Peyer's patch (tissue), 4 donors: Measurements from ENCODE around the gene HABP2.

Experiments used
- POLR2A ChIP-seq, 2 donors: fragments of 450-650 bp; IDR thresholded peaks; one replicate each; pipeline ENCODE4 v1.5.1; 2017; ENCODE audit warnings: antibody characterized with exemption in 2 of 2, mild to moderate bottlenecking in 2 of 2, moderate library complexity in 2 of 2
- TF ChIP-seq, protein P1 (sequence below), 6 experiments: fragments of 450-650 bp in 4 of 6; fragments of 200-600 bp in 2 of 6; sonication (generic) in 1 of 6; IDR thresholded peaks; one replicate each; pipeline ENCODE4 v1.5.1; 2017 to 2019; ENCODE audit warnings: antibody characterized with exemption in 6 of 6, mild to moderate bottlenecking in 3 of 6, moderate library complexity in 1 of 6

DNA sequence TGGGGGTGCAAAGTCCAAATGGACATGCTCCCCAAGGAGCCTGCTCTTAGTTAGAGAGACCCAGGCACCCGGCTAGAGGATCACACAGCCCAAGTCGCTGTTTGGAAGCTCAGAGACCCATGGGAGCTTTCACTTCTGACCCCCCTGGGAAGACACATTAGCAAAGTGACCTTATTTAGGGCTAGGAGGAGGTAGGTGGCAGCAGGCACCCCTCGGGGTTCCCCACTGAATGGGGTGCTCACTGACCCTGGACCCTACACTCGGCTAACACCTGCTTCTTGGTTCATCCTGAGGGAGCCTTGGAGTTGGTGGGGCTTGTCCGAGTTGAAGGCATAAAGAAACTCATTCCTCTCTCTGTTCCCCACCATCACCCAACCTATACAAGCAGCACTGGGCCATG, 27.1 kb upstream of the HABP2 start:
- TF ChIP-seq, protein P1, sequence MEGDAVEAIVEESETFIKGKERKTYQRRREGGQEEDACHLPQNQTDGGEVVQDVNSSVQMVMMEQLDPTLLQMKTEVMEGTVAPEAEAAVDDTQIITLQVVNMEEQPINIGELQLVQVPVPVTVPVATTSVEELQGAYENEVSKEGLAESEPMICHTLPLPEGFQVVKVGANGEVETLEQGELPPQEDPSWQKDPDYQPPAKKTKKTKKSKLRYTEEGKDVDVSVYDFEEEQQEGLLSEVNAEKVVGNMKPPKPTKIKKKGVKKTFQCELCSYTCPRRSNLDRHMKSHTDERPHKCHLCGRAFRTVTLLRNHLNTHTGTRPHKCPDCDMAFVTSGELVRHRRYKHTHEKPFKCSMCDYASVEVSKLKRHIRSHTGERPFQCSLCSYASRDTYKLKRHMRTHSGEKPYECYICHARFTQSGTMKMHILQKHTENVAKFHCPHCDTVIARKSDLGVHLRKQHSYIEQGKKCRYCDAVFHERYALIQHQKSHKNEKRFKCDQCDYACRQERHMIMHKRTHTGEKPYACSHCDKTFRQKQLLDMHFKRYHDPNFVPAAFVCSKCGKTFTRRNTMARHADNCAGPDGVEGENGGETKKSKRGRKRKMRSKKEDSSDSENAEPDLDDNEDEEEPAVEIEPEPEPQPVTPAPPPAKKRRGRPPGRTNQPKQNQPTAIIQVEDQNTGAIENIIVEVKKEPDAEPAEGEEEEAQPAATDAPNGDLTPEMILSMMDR (IDR thresholded peaks at IDR 0.05) = no peak
- TF ChIP-seq POLR2A (IDR thresholded peaks at IDR 0.05) = no peak
